Nephron progenitor cell (in vitro differentiated cells): ENCODE data around the gene OTUD6A.

Source experiments
- DNase-seq: peaks from one replicate; pipeline ENCODE4 v3.0.0; 2021
- H3K27ac Mint-ChIP-seq: 2 replicates; pipeline ENCODE4 v1.8.0; 2021; ENCODE audit warnings: mild to moderate bottlenecking, moderate library complexity, mixed read lengths
- H3K27me3 Mint-ChIP-seq: 2 replicates; pipeline ENCODE4 v1.8.0; 2021; ENCODE audit warnings: mild to moderate bottlenecking, low read depth, mixed read lengths; ENCODE audit not compliant: poor library complexity
- H3K36me3 Mint-ChIP-seq: 2 replicates; pipeline ENCODE4 v1.8.0; 2021; ENCODE audit warnings: low read depth, mixed read lengths
- H3K4me1 Mint-ChIP-seq: 2 replicates; pipeline ENCODE4 v1.8.0; 2021; ENCODE audit warnings: mixed read lengths
- H3K4me3 Mint-ChIP-seq: 2 replicates; pipeline ENCODE4 v1.8.0; 2021; ENCODE audit warnings: mild to moderate bottlenecking, moderate library complexity, mixed read lengths
- H3K9me3 Mint-ChIP-seq: 2 replicates; pipeline ENCODE4 v1.8.0; 2021; ENCODE audit warnings: mild to moderate bottlenecking, moderate library complexity, mixed read lengths
- CTCF ChIP-seq: fragments of 200-600 bp; sonication (generic); IDR thresholded peaks from 2 replicates; pipeline ENCODE4 v1.5.0; 2021; ENCODE audit warnings: antibody characterized with exemption

OTUD6A gene, protein sequence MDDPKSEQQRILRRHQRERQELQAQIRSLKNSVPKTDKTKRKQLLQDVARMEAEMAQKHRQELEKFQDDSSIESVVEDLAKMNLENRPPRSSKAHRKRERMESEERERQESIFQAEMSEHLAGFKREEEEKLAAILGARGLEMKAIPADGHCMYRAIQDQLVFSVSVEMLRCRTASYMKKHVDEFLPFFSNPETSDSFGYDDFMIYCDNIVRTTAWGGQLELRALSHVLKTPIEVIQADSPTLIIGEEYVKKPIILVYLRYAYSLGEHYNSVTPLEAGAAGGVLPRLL

GRCh38 chrX:70062076-70062475, at the start of gene OTUD6A:
TSS of gene OTUD6A (plus strand) at chrX:70062457. CDS start at chrX:70062525, 68 bp downstream.
- DNase-seq: no peak
- Mint-ChIP-seq H3K27ac (no peak within 1 kb of the TSS), H3K9me3 (peaks cover 65% of the 10 kb centered on the region), H3K27me3 (peaks cover 18% of the 10 kb centered on the region), H3K4me3 (no peak within 1 kb of the TSS), H3K4me1 (no peaks in the 10 kb centered on the region), H3K36me3 (peaks cover 6% of the 10 kb centered on the region)
- no peak for TF ChIP-seq CTCF

- Mint-ChIP-seq H3K36me3 (no peaks in the 10 kb centered on the region), H3K27ac (no peak overlapping the region), H3K4me1 (no peaks in the 10 kb centered on the region), H3K4me3 (no peak overlapping the region), H3K9me3 (peaks cover 48% of the 10 kb centered on the region), H3K27me3 (peaks cover 3% of the 10 kb centered on the region)
- TF ChIP-seq CTCF: no peak
- no peak for DNase-seq
Observed at GRCh38 chrX:70012756-70013155, 49.5 kb upstream of the OTUD6A start.

- DNase-seq: no peak
- no peak overlapping the region for H3K27ac Mint-ChIP-seq
- no peaks in the 10 kb centered on the region for H3K36me3 Mint-ChIP-seq
- no peak for TF ChIP-seq CTCF
- no peaks in the 10 kb centered on the region for H3K4me1 Mint-ChIP-seq
- peaks cover 3% of the 10 kb centered on the region for H3K27me3 Mint-ChIP-seq
- no peak overlapping the region for H3K4me3 Mint-ChIP-seq
- H3K9me3 Mint-ChIP-seq: peaks cover 54% of the 10 kb centered on the region
Observed at GRCh38 chrX:70013466-70014381, 48.5 kb upstream of the OTUD6A start.

- DNase-seq: no peak
- no peaks in the 10 kb centered on the region for H3K27me3 Mint-ChIP-seq
- H3K4me3 Mint-ChIP-seq: no peak overlapping the region
- H3K4me1 Mint-ChIP-seq: no peaks in the 10 kb centered on the region
- H3K9me3 Mint-ChIP-seq: peaks cover 59% of the 10 kb centered on the region
- H3K36me3 Mint-ChIP-seq: no peaks in the 10 kb centered on the region
- H3K27ac Mint-ChIP-seq: no peak overlapping the region
- no peak for TF ChIP-seq CTCF
Observed at GRCh38 chrX:70016513-70016912, 45.7 kb upstream of the OTUD6A start.

DNA sequence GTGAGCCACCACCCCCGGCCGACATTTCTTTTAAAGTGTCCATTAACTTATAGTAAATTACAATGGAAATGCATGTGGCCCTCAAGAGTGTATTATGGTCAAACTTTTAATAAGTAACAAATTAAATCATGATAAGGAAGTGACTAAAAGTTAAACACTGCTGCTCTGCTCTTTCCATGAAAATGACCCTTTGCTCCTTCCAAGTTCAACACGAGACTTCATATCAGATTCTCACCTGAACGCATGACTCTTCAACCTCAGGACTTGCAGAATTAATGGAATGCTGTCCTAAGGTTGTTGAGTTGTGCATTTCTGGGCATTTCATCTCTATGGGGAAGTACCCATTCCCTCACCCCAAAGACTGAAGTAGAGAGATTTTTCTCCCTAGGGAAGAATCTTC, 39.6 kb upstream of the OTUD6A start:
- no peaks in the 10 kb centered on the region for H3K4me1 Mint-ChIP-seq
- no peak overlapping the region for H3K4me3 Mint-ChIP-seq
- no peak overlapping the region for H3K27ac Mint-ChIP-seq
- no peaks in the 10 kb centered on the region for H3K36me3 Mint-ChIP-seq
- H3K9me3 Mint-ChIP-seq: peaks cover 56% of the 10 kb centered on the region
- no peak for TF ChIP-seq CTCF
- H3K27me3 Mint-ChIP-seq: no peaks in the 10 kb centered on the region
- no peak for DNase-seq
